Esophagus muscularis mucosa (tissue), 4 donors: ENCODE results near the gene LTBP1. TPM values are rescaled to one million over a fixed set of nuclear protein-coding genes. Genes with fewer than 3 reads are reported as not detected.

Source experiments
- DNase-seq: peaks from one replicate; pipeline ENCODE4 v3.0.0-alpha.2; 2017; ENCODE audit errors: extremely low spot score
- H3K27ac ChIP-seq, 4 donors: fragments of 200-600 bp; sonication (generic); replicated peaks in 1 of 4; 1 replicate in 3 of 4; 2 replicates in 1 of 4; pipeline ENCODE4 v1.5.1; 2016 to 2019; ENCODE audit warnings: mild to moderate bottlenecking in 1 of 4
- H3K27me3 ChIP-seq, 4 donors: fragments of 200-600 bp; sonication (generic); one replicate each; pipeline versions ENCODE4 v1.5.1 to v1.6.0; 2016 to 2019
- H3K36me3 ChIP-seq, 4 donors: fragments of 200-600 bp; sonication (generic); one replicate each; pipeline ENCODE4 v1.5.1; 2016 to 2019
- H3K4me1 ChIP-seq, 4 donors: fragments of 200-600 bp; sonication (generic); one replicate each; pipeline ENCODE4 v1.5.1; 2016 to 2019
- H3K4me3 ChIP-seq, 4 donors: fragments of 200-600 bp; sonication (generic); 1 replicate in 2 of 4; 2 replicates in 2 of 4; pipeline ENCODE4 v1.5.1; 2016 to 2019; ENCODE audit warnings: mild to moderate bottlenecking in 4 of 4, moderate library complexity in 1 of 4
- H3K9me3 ChIP-seq, 4 donors: fragments of 200-600 bp; sonication (generic); 1 replicate in 3 of 4; 2 replicates in 1 of 4; pipeline ENCODE4 v1.5.1; 2016 to 2019
- CTCF ChIP-seq, 3 experiments: fragments of 200-600 bp in 2 of 3; fragments of 450-650 bp in 1 of 3; sonication (generic) in 2 of 3; IDR thresholded peaks; one replicate each; pipeline ENCODE4 v1.5.1; 2017 to 2019; ENCODE audit warnings: antibody characterized with exemption in 3 of 3, mild to moderate bottlenecking in 2 of 3, moderate library complexity in 1 of 3
- EP300 ChIP-seq: sonication (generic); formaldehyde crosslinking; IDR thresholded peaks from one replicate; pipeline ENCODE4 v1.6.1; 2017; ENCODE audit warnings: antibody characterized with exemption
- POLR2A ChIP-seq: fragments of 450-650 bp; IDR thresholded peaks from one replicate; pipeline ENCODE4 v1.6.1; 2017; ENCODE audit warnings: antibody characterized with exemption, moderate library complexity, mild to moderate bottlenecking, low read depth
- POLR2AphosphoS5 ChIP-seq, 2 donors: sonication (generic); formaldehyde crosslinking; IDR thresholded peaks; one replicate each; pipeline ENCODE4 v1.6.1; 2017; ENCODE audit warnings: antibody characterized with exemption in 2 of 2
- WGBS: methylation state at CpG from one replicate; pipeline ENCODE4 v1.1.5; 2018; 5-methylcytosine and 5-hydroxymethylcytosine counted together
- intact Hi-C: fragments of 100-400 bp; cut with DNase I; formaldehyde crosslinking; loops from one replicate; pipeline ENCODE4 v1.15.1; 2023
- total RNA-seq, 4 donors: library from RNA; depleted of rRNA; stranded (reverse); fragments of >200 nt; gene quantifications; one replicate each; pipeline versions ENCODE4 v1.1.0 to v1.2.1, GENCODE V29; 2016

LTBP1 gene
- total RNA-seq: 100 to 1,000 TPM; 254 to 465 (median 368) TPM

- Histone ChIP-seq H3K27ac (peak within 1 kb of the TSS; percentile 93 to 98 (median 95)), H3K4me1 (peaks cover 15 to 32% (median 25%) of the 10 kb centered on the region in 4 donors), H3K9me3 (no peaks in the 10 kb centered on the region), H3K4me3 (peak within 1 kb of the TSS; percentile 76 to 93 (median 81)), H3K27me3 (no peaks in the 10 kb centered on the region), H3K36me3 (no peaks in the 10 kb centered on the region)
- DNase-seq: peak; percentile 92
- intact Hi-C loops: loop anchor here (2.0 to 10.0 kb wide), 5 partner anchors 71 to 638 kb away; no protein-coding TSS in a partner anchor
- peak; percentile 58 to 85 for TF ChIP-seq POLR2AphosphoS5 (IDR thresholded peaks at IDR 0.05)
- peak; percentile 62 to 77 (median 72) for TF ChIP-seq CTCF (IDR thresholded peaks at IDR 0.05)
- no peak for TF ChIP-seq POLR2A
- 2% methylated on average over 32 of the region's 68 CpGs for WGBS
These were observed at the start of gene LTBP1 for GRCh38 chr2:32946314-32947075. LTBP1 (plus strand) TSS chr2:32946953; CDS start chr2:32947325, 372 bp downstream.

GRCh38 chr2:32900246-32900973 lies 46.3 kb upstream of the LTBP1 start:
- TF ChIP-seq POLR2A (no peak), CTCF (IDR thresholded peaks at IDR 0.05) (no peak), POLR2AphosphoS5 (IDR thresholded peaks at IDR 0.05) (no peak), EP300 (no peak)
- no peaks in the 10 kb centered on the region for H3K9me3 ChIP-seq
- no peak overlapping the region for H3K27ac ChIP-seq
- intact Hi-C loops: no loop called here
- H3K4me1 ChIP-seq: peaks cover 0 to 6% (median 0%) of the 10 kb centered on the region in 4 donors
- no peak for DNase-seq
- 63% methylated on average over 12 of the region's 12 CpGs for WGBS
- H3K4me3 ChIP-seq: no peak overlapping the region
- H3K27me3 ChIP-seq: no peaks in the 10 kb centered on the region
- H3K36me3 ChIP-seq: no peaks in the 10 kb centered on the region

- no peaks in the 10 kb centered on the region for H3K9me3 ChIP-seq
- no peak for TF ChIP-seq POLR2AphosphoS5 (IDR thresholded peaks at IDR 0.05)
- TF ChIP-seq EP300: no peak
- no peak for TF ChIP-seq POLR2A
- no peak for TF ChIP-seq CTCF (IDR thresholded peaks at IDR 0.05)
- no peaks in the 10 kb centered on the region for H3K4me1 ChIP-seq
- intact Hi-C loops: no loop called here
- H3K4me3 ChIP-seq: no peak overlapping the region
- no peaks in the 10 kb centered on the region for H3K36me3 ChIP-seq
- no peak overlapping the region for H3K27ac ChIP-seq
- WGBS: 90% methylated on average over 7 of the region's 7 CpGs
- H3K27me3 ChIP-seq: no peaks in the 10 kb centered on the region
- no peak for DNase-seq
These were observed 45.4 kb upstream of the LTBP1 start for GRCh38 chr2:32901313-32901712.

- Histone ChIP-seq H3K4me1 (no peaks in the 10 kb centered on the region), H3K4me3 (no peak overlapping the region), H3K9me3 (no peaks in the 10 kb centered on the region), H3K36me3 (no peaks in the 10 kb centered on the region), H3K27ac (no peak overlapping the region), H3K27me3 (no peaks in the 10 kb centered on the region)
- TF ChIP-seq POLR2AphosphoS5 (IDR thresholded peaks at IDR 0.05): no peak
- TF ChIP-seq POLR2A: no peak
- no peak for TF ChIP-seq CTCF (IDR thresholded peaks at IDR 0.05)
- no peak for TF ChIP-seq EP300
- no peak for DNase-seq
- WGBS: 50% methylated on average over 1 of the region's 1 CpG
- intact Hi-C loops: no loop called here
These were observed 44.6 kb upstream of the LTBP1 start for GRCh38 chr2:32902174-32902573.
